ENCODE data around the gene RAB1A. TPM values are rescaled to one million over a fixed set of nuclear protein-coding genes. Genes with fewer than 3 reads are reported as not detected.

RAB1A gene
- total and polyA plus RNA-seq, 9 donors = 57.5 to 125 (median 104) TPM

GRCh38 chr2:65054749-65055421 is 75.0 kb downstream of the RAB1A start:
- DNase-seq = no peak
- H3K4me1 ChIP-seq (ENCODE audit: insufficient read depth) = peaks cover 1% of the 10 kb centered on the region
- 81 to 85% (median 84%) methylated on average over 4 of the region's 4 CpGs for WGBS, 3 donors
- H3K4me3 ChIP-seq = no peak overlapping the region
- no peaks in the 10 kb centered on the region for H3K9me3 ChIP-seq
- H3K36me3 ChIP-seq = no peaks in the 10 kb centered on the region
- TF ChIP-seq EP300 (IDR thresholded peaks at IDR 0.05) (no peak), CTCF (IDR thresholded peaks at IDR 0.05) (no peak), POLR2A (IDR thresholded peaks at IDR 0.05) (no peak)
- no peaks in the 10 kb centered on the region for H3K27me3 ChIP-seq
- intact Hi-C loops (cut with DNase I) = no loop called here
- no peak overlapping the region for H3K27ac ChIP-seq

- intact Hi-C loops (cut with DNase I) = no loop called here
- WGBS, 3 donors = 33 to 51% (median 44%) methylated on average over 1 of the region's 1 CpG
These were observed 76.7 kb downstream of the RAB1A start for GRCh38 chr2:65053199-65053598.

GRCh38 chr2:65050931-65051330 is 79.0 kb downstream of the RAB1A start:
- Histone ChIP-seq H3K27me3 (no peaks in the 10 kb centered on the region), H3K4me3 (no peak overlapping the region), H3K9me3 (no peaks in the 10 kb centered on the region), H3K27ac (no peak overlapping the region), H3K36me3 (no peaks in the 10 kb centered on the region), H3K4me1 (ENCODE audit: insufficient read depth) (peaks cover 1% of the 10 kb centered on the region)
- intact Hi-C loops (cut with DNase I) = no loop called here
- 89 to 94% (median 93%) methylated on average over 3 of the region's 3 CpGs for WGBS, 3 donors
- no peak for DNase-seq
- TF ChIP-seq CTCF (IDR thresholded peaks at IDR 0.05) (no peak), EP300 (IDR thresholded peaks at IDR 0.05) (no peak), POLR2A (IDR thresholded peaks at IDR 0.05) (no peak)

More at GRCh38 chr2:65053199-65053598, 76.7 kb downstream of the RAB1A start:
- Histone ChIP-seq H3K36me3 (no peaks in the 10 kb centered on the region), H3K27me3 (no peaks in the 10 kb centered on the region), H3K4me3 (no peak overlapping the region), H3K9me3 (no peaks in the 10 kb centered on the region), H3K27ac (no peak overlapping the region), H3K4me1 (ENCODE audit: insufficient read depth) (peaks cover 1% of the 10 kb centered on the region)
- TF ChIP-seq CTCF (IDR thresholded peaks at IDR 0.05) = no peak
- TF ChIP-seq POLR2A (IDR thresholded peaks at IDR 0.05) = no peak
- DNase-seq = no peak

- 73 to 88% (median 86%) methylated on average over 1 of the region's 1 CpG for WGBS, 3 donors
These were observed 80.8 kb downstream of the RAB1A start for GRCh38 chr2:65049010-65049639.

More at GRCh38 chr2:65049010-65049639, 80.8 kb downstream of the RAB1A start:
- Histone ChIP-seq H3K4me3 (no peak overlapping the region), H3K27ac (no peak overlapping the region), H3K27me3 (no peaks in the 10 kb centered on the region), H3K36me3 (no peaks in the 10 kb centered on the region), H3K9me3 (no peaks in the 10 kb centered on the region), H3K4me1 (ENCODE audit: insufficient read depth) (no peaks in the 10 kb centered on the region)
- no peak for TF ChIP-seq CTCF (IDR thresholded peaks at IDR 0.05)
- no peak for TF ChIP-seq EP300 (IDR thresholded peaks at IDR 0.05)
- no peak for TF ChIP-seq POLR2A (IDR thresholded peaks at IDR 0.05)
- DNase-seq = no peak
- intact Hi-C loops (cut with DNase I) = no loop called here
